GM21717 (cell line): ENCODE measurements around the gene COX4I1.

Source experiments
- ATAC-seq: cut with Tn5 transposase; IDR thresholded peaks from one replicate; pipeline ENCODE4 v1.9.1; 2021; ENCODE audit warnings: mild to moderate bottlenecking, moderate library complexity; ENCODE audit not compliant: unreplicated experiment

Gene COX4I1

DNA sequence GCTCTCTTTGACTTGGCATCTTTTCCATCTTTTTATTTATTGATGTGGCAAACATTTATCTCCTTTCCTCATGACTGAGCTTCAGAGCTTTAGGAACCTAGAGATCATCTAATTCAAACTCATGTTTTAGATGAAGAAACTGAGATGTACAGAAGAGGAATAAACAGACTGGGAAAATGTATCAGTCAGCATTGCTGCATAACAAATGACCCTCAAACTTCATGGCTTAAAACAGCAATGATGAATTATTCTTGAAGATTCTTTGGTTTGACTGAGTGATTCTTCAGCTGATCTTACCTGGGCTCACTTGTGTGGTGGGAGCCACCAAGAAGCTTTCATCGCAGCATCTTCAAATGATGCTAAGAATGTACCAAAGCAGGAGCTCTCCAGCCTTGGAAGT lies 55.4 kb downstream of the COX4I1 start:
- ATAC-seq: no peak

DNA sequence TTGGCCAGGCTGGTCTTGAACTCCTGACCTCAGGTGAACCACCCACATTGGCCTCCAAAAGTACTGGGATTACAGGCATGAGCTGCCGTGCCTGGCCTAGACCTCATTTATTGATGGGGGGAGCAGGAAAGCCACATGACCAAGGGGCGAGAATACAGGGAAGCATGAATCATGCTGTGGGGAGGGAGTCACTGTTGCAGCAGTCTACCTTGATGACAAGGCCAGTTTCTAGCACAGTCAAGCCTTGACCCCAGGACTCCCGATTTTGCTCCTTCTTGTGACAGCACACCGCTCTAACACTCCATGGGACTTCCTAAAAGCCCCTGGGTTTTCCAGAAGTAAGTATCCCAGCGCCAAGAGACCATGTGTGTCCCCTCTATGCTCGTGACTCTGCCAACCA lies 56.6 kb downstream of the COX4I1 start:
- ATAC-seq: no peak

DNA sequence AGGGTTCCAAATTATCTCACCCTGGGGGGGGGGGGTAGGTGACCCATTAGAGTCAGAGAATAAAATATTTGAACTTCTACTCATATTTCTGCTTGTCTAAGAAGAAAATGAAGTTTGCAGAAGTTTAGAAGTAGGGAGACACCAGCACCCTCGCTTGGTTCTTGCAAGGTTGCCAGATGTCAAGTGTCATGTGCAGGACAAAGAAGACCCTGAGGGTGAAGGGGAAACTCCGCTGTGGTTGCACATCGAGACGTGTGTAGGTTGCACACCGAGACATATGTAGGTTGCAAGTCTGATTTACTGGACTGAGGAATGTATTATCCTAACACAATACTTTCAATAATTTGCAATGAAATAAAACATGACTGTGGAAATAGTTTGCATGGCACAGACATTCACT lies 57.1 kb downstream of the COX4I1 start:
- ATAC-seq: no peak
